ENCODE data around the gene ARHGEF19. TPM values are rescaled to one million over a fixed set of nuclear protein-coding genes. Genes with fewer than 3 reads are reported as not detected.

ARHGEF19 gene
- total and polyA plus RNA-seq, 8 donors: 10.4 to 67.7 (median 56.5) TPM

- no peaks in the 10 kb centered on the region for H3K36me3 ChIP-seq
- TF ChIP-seq CTCF (IDR thresholded peaks at IDR 0.05): no peak
- H3K27ac ChIP-seq: no peak overlapping the region
- H3K4me3 ChIP-seq: no peak overlapping the region
- H3K27me3 ChIP-seq: no peaks in the 10 kb centered on the region
- no peaks in the 10 kb centered on the region for H3K9me3 ChIP-seq
- ATAC-seq (no peak), DNase-seq (peak in 1 of 4 donors; percentile 16)
- intact Hi-C loops (cut with DNase I): no loop called here
- H3K4me1 ChIP-seq: peaks cover 6 to 24% of the 10 kb centered on the region in 2 donors
These were observed 561 bp upstream of the ARHGEF19 start for GRCh38 chr1:16213013-16213412.

GRCh38 chr1:16211824-16212223, 628 bp downstream of the ARHGEF19 start:
- Histone ChIP-seq H3K27ac (no peak overlapping the region), H3K4me3 (peak overlapping the region; percentile 15 to 22)
- intact Hi-C loops (cut with DNase I): no loop called here

DNA sequence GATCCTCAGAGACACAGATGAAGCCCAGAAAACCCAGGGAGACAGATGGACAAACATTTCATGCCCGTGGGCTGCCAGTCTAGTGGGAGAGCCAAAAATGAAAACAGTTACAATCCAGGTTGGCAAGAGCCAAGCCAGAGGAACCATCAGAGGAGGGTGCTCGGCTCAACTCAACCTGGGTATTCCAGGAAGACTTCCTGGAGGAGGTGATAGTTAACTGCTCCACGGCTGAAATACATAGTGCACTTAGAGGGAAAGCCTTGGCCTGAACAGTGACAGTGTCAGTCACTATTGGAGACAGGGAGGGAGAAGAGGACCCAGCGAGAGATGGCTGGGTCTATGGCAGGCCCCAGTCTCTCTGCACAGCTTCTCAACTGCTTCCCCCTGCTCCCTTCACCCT, 1.9 kb downstream of the ARHGEF19 start:
- Histone ChIP-seq H3K4me3 (no peak overlapping the region), H3K27ac (no peak overlapping the region), H3K36me3 (no peaks in the 10 kb centered on the region), H3K27me3 (no peaks in the 10 kb centered on the region), H3K4me1 (peaks cover 6 to 20% of the 10 kb centered on the region in 2 donors), H3K9me3 (no peaks in the 10 kb centered on the region)
- no peak for ATAC-seq
- peak in 1 of 4 donors; percentile 27 for DNase-seq
- no peak for TF ChIP-seq CTCF (IDR thresholded peaks at IDR 0.05)
- intact Hi-C loops (cut with DNase I): no loop called here

More at GRCh38 chr1:16211824-16212223, 628 bp downstream of the ARHGEF19 start:
- no peak for TF ChIP-seq CTCF (IDR thresholded peaks at IDR 0.05)
- Histone ChIP-seq H3K27me3 (no peaks in the 10 kb centered on the region), H3K4me1 (peaks cover 4 to 24% of the 10 kb centered on the region in 2 donors), H3K9me3 (no peaks in the 10 kb centered on the region), H3K36me3 (no peaks in the 10 kb centered on the region)
- ATAC-seq: no peak
- DNase-seq: peak in 1 of 4 donors; percentile 39

- intact Hi-C loops (cut with DNase I): no loop called here
- Histone ChIP-seq H3K36me3 (no peaks in the 10 kb centered on the region), H3K27me3 (no peaks in the 10 kb centered on the region), H3K9me3 (no peaks in the 10 kb centered on the region), H3K27ac (no peak overlapping the region), H3K4me3 (no peak overlapping the region), H3K4me1 (peaks cover 6 to 22% of the 10 kb centered on the region in 2 donors)
- ATAC-seq: no peak
- TF ChIP-seq CTCF (IDR thresholded peaks at IDR 0.05): no peak
- DNase-seq: peak in 1 of 4 donors; percentile 63
These were observed 2.5 kb downstream of the ARHGEF19 start for GRCh38 chr1:16209847-16210407.

DNA sequence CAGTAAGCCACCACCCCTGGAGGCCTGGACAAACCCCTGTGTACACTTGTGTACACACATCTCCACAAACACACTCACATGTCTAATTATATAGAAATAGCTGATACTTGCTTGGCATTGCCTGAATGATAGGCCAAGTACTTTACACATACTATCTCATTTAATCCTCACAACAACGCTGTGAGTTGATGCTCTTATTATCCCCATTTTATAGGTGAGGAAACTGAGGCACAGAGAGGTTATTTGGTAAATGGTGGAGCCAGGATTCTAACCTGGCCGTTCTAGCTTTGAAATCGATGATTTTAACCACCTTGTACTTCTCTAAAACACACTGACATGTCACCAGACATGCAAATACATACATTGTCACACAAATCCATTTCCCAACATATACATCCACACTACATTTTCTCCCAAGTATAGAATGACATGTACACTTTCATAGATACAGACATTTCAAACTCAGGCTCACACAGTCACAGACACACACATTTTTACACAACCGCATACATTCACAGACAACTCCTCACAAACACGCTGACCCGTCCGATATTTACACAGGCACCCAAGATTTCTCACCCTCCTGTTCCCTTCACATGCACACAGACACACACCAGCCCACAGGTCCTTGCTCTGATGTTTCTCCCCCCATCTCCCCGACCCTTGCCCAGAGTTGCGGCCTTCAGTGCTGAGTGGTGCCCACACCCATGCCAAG, 3.2 kb downstream of the ARHGEF19 start:
- DNase-seq (no peak), ATAC-seq (no peak)
- no peaks in the 10 kb centered on the region for H3K27me3 ChIP-seq
- no peak for TF ChIP-seq CTCF (IDR thresholded peaks at IDR 0.05)
- H3K36me3 ChIP-seq: no peaks in the 10 kb centered on the region
- no peaks in the 10 kb centered on the region for H3K9me3 ChIP-seq
- intact Hi-C loops (cut with DNase I): no loop called here
- peaks cover 6 to 22% of the 10 kb centered on the region in 2 donors for H3K4me1 ChIP-seq
- no peak overlapping the region for H3K27ac ChIP-seq
- H3K4me3 ChIP-seq: no peak overlapping the region

Measured in left lung (tissue), 10 donors.